GM21515 (cell line): ENCODE results near the gene VSIG10.
"Not testable (repeated sequence)": the region's sequence is repeated elsewhere in the genome, so short reads cannot be mapped to it uniquely, and the experiment has no call there.

ENCODE experiments used
- ATAC-seq: cut with Tn5 transposase; IDR thresholded peaks from one replicate; pipeline ENCODE4 v1.9.1; 2021; ENCODE audit not compliant: unreplicated experiment

The VSIG10 gene

DNA sequence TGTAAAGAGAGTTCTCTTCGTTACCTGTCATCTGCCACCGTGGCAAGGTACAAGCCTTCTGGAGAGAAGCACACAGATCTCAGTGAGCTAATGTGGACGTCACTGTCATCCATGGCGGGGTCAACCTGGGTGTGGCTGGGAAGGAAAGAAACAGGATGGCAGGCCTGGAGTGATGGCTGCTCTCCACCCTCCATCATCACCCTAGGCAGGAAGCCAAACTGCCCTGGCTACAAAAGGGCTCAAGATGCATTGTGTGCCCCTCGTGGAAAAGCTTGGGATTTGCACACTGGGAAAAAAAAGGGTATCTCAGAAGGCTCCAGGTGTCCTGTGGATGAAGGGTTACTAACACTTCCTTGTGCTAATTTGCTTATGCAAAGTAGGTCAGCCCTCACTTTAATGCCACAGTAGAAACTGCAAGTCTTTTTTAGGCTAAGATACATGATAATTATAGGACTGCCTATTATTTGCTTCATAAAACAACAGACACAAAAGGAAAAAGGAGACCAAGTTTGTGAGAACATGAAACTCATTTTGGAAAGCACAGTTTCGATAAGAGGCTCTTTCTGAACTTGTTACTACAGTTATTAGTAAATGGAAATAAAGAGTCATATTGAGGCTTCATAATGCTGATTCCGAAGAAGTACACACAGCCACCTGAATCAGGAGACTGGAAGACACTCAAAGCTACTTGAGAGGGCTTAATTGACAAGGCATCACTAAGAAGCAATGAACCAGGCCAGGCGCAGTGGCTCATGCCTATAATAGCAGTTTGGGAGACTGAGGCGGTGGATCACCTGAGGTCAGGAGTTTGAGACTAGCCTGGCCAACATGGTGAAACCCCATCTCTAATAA, 68.4 kb downstream of the VSIG10 start:
- ATAC-seq, result peak; percentile 77

DNA sequence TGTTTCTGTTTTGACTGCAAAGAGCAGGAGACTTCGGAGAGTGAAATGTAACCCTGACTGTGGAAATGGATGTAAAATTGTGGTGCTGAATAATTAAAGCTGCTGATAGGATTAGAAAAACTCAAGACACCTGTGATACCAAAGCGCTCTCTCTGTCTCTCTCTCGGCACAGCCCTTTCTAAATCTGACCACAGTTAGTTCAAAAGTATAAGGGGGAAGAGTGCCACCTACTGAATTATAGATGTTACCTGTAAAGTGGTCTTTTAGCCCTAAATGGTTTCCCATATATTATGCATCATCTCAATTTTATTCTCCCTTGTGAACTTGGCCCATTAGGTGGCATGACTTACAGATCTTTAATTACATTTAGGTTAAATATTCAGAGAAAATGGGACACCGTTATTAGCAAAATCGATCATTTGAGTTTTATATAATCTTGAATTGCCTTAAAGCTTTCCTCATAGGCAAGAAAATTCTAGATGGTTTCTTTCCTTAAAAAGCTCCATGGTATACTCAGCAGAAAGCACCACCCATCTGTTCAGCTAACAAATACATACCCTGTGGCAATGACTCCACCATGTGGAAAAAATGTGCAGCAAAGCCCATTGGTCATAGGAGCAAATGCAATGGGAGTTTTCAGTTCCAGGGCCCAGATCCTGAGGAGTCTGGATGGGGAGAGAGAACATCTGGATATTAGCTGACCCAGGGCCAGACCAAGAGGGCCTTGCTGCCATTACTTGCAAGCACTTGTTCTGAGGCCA, 69.2 kb downstream of the VSIG10 start:
- ATAC-seq, result no peak

DNA sequence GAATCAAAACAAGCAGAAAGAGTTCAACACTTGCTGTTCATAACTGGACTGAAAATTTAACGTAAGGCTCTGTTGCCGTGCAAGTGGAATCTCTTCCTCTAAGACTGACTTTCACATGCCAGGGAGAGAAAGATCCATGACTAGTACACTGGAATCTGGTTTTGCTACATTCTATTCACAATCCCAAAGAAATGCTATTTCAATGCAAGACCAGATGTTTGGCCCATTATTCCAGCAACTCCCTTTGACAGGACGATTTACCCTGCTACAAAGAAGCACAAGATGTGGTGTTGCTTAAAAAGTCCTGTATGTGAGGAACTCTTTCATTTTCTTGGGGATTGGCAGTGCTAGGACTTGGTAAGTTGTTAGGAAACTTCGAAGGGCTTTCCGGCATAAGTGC, 69.9 kb downstream of the VSIG10 start:
- ATAC-seq, result no peak

DNA sequence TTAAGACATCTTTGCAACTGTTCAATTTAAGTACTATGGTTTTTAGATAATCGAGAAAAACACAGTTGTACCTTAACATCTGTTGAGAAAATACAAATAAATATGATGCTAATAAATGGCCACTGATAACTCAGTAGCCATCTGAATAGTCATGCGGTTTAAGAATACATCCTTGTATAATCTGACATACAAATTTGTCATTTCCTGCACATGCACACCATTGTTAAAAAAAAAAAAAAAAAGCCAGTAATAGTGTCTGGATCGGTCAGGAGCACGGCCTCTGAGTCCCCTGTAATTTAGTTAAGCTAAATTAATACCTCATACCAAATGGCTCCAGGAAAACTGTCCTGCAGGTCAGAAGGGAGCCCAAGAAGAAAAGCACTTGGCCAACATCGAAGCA, 70.5 kb downstream of the VSIG10 start:
- no peak for ATAC-seq

DNA sequence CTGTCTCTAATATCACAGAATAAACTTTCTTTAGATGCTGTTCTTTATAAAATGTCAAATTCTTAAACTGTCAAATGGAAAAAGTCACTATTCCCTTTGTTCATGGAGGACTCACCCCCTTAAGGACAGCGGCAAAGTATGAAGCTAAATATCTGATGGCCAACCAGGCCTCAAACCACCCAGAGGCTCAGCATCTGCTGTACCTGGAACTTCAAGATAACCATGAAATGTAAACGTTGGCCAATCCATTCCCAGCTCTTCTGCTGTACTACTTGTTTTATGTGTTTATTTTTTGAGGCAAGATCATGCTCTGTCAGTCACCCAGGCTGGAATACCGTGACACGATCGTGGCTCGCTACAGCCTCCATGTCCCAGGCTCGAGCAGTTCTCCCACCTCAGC, 71.6 kb downstream of the VSIG10 start:
- no peak for ATAC-seq

DNA sequence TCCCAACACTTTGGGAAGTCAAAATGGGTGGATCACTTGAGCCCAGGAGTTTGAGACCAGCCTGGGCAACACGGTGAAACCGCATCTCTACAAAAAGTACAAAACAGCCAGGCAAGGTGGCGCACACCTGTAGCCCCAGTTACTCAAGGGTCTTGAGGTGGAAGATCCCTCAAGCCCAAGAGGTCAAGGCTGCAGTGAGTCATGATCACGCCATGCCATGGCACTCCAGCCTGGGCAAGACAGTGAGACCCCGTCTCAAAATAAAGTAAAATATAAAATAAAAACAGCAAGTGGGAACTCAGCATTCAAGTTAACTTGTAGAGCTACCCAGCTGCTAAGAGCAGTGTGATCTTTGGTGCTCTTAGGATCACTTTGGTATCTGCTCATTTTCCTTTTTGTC, 74.6 kb downstream of the VSIG10 start:
- no peak for ATAC-seq

DNA sequence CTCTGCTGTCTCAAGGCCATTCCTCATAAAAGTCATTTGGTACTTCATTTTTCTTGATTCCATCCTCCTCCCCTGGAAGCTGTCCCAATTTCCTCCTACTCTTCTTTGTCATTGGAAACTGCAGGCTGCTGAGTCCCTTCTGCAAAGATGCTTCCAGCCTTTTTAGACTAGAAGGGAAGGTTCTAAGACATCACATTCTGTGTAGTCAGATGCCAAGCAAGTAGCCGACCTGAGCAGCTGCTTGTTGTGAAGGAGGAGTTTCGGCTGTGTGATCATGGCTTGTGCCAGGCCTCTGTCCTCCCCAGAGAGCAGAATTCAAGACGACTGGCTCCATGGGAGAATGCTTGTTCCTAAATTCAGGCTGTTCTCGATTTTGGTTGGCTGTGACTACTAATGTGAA, 78.6 kb downstream of the VSIG10 start:
- no peak for ATAC-seq

DNA sequence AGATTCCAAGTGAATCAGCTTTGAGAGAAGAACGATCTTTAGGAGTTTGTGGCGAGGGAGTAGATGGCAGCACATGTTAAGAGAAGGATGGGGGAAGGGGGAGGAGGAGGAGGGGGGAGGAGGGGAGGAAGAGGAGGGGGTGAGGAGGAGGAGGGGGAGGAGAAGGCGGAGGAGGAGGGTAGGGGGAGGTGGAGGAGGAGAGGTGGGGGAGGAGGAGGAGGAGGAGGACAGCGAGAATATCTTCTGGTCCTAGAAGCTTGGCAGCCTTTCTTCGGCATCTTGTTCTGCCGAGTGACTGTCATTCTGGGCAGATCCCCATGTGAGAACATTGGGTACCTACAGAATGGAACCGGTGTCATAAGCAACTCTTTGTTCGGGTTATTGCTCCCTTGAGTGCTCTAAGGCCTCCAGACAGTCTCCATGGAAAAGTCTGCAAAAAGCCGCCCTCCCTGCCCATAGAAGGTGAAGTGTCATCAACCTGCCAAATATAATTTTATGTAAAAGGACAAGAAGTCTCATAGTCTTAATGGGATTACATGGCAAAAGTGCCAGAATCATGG, 80.4 kb downstream of the VSIG10 start:
- ATAC-seq, result no peak

DNA sequence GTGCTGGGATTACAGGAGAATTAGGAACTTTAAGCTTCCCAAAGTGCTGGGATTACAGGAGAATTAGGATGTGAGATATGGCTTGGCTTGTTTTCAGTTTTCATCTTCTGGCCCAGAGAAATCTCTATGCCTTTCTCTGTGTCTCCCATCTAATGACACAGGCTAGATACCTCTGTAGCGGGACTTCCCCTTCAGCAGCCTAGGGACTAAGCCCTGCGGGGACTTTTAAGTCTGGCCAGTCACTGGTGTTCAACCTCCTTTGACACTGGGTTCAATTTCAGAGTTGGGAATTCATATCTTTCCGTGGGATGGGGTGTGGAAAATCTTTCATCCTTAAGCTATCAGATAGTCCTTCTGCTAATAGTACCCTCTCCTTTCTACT, 81.1 kb downstream of the VSIG10 start:
- no peak for ATAC-seq

DNA sequence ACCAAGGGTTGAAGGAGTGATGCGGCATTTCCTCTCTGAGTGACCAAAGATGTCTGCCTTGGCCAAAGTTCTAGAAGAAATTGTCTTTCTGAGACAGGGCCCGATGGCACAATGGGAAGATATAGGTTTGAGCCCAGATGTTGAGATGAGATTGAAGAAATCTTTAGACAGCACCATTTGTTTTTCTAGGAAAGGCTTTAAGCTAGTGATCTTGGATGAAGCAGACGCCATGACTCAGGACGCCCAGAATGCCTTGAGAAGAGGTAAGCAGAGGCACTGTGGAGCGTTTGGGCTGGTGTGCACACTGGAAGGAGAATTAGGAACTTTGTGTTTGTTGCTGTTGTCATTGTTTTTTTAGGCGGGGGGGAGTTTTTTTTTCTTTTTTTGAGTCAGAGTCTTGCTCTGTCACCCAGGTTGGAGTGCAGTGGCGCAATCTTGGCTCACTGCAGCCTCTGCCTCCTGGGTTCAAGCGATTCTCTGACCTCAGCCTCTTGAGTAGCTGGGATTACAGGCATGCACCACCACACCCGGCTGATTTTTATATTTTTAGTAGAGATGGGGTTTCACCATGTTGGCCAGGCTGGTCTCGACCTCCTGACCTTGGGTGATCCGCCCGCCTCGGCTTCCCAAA, 81.6 kb downstream of the VSIG10 start:
- ATAC-seq, result not testable (repeated sequence)

DNA sequence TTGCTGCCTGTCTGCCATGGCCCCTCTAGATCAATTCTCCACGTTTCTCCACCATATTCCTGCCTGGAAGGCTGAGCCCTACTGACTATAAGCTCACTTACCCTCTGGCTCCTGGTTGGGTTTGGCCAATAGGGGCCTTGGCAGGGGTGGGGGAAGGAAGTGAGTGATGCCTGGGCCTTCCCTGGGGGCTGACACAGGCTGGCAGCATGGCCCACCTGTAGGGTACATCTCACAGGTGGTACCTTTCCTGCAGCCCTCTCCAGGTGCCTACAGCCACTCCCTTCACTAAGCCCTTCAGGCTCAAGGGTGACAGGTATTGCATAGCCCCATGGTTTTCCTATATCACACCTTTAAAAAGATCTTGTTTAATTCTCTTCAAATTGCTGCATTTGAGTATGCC, 83.8 kb downstream of the VSIG10 start:
- ATAC-seq, result no peak

DNA sequence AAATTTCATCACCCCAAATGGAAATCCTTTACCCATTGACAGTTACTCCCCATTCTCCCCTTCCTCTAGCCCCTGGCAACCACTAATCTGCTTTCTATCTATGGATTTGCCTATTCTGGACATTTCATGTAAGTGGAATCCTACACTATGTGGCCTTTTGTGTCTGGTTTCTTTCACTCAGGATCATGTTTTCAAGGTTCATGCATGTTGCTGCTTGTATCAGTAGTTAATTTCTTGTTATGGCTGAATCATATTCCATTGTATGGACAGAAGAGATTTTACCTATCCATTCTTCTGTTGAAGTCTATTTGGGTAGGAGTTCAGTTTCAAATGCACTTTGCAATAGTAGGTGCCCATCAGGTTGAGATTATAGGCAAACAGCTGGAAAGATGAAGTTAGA, 85.9 kb downstream of the VSIG10 start:
- no peak for ATAC-seq

DNA sequence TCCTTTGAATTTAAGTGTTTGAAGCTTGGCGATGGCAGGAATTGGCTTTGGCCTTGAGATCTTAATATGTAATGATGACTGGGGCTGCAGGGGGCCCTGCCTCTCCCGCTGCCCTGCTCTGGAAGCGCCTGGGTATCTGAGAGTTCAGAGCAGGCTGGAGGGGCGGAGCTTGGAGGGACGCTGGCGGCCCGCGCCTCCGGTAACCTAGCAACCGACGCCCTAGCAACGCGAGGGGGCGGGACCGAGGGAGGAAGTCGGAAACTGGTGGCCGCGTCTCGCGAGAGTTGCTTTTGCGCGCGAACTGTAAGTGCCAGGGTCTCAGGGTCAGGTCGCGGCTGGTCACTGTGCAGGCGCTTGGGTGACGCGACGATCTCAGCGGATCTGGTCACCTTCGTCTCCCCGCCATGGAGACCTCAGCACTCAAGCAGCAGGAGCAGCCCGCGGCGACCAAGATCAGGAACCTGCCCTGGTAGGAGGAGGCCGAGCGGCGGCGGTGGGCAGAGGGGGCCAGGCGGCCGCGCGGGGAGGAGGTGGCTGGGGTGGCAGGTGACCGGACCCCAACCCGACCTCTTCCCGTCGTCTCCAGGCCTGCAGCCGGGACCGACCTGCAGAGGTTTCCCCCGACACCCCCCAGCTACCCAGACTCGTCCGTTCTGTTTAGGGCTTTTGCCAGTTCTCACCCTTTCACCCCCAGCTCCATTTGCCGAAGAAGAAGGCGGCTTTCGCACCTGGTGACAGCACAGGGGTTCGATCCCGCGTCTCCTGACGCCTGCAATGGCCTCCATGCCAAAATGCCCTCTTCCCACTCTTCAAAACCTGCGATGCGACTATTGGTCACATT, 87.2 kb downstream of the VSIG10 start, which contains the start of gene RFC5:
Gene RFC5, plus strand, starts transcription at position 280 of the 841 bp plus-strand sequence. Its CDS starts 125 bp downstream, at position 405.
- peak; percentile 98 for ATAC-seq

DNA sequence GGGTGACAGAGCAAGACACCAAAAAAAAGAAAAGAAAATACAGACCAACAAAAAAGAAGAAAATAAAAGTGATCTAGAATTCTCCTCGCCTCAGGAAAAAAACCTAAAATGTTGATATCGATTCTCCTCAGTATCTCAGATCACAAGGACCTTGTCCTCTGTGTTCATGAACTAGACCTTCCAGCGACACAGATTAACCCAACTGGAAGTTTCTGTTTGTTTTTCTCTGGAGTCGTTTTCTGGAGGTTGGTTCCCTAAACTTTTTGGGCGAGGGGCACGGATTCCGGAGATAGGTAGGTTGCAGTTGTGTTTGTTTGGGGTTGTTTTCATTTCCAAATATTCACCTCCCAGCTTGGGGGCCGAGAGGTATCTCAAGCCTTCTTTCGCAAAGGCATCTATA, 87.9 kb downstream of the VSIG10 start:
- no peak for ATAC-seq

DNA sequence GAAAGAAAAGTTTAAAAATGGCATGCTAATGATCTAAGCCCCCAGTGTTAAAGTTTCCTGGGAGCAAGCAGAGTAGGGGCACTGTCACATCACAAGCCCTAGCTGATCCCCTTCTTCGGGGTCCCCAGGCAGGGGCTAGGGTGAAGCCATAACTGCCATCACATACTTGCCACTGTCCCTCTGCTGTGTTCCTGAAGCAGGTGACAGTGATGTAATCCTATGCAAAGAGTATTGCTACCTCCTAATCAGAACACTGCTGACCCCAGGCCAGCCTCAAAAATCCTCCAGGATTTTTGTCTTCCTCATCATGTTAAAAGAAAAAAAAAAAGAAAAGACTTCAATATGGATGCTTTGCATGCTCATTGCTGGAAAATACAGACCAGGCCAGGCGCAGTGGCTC, 88.5 kb downstream of the VSIG10 start:
- ATAC-seq, result no peak
